ACC112 (cell line): ENCODE data around the gene CADM1.

Experiments
- H2AFZ ChIP-seq: fragments of 200-600 bp; sonication (generic); one replicate; pipeline ENCODE4 v1.6.0; 2017; ENCODE audit warnings: antibody characterized with exemption, low read length; ENCODE audit not compliant: unreplicated experiment
- H3K27ac ChIP-seq: fragments of 200-600 bp; sonication (generic); 2 replicates; pipeline ENCODE4 v1.5.1; 2014; ENCODE audit warnings: low read depth, mild to moderate bottlenecking, antibody characterized with exemption, low read length, moderate library complexity
- H3K27me3 ChIP-seq: fragments of 200-600 bp; sonication (generic); 2 replicates; pipeline ENCODE4 v1.6.1; 2014; ENCODE audit warnings: mild to moderate bottlenecking, antibody characterized with exemption, low read length, moderate library complexity, mixed read lengths; ENCODE audit not compliant: insufficient read depth
- H3K36me3 ChIP-seq: fragments of 200-600 bp; sonication (generic); 2 replicates; pipeline ENCODE4 v1.6.1; 2016; ENCODE audit warnings: mild to moderate bottlenecking, antibody characterized with exemption, low read length, moderate library complexity, mixed read lengths; ENCODE audit not compliant: insufficient read depth
- H3K4me1 ChIP-seq: fragments of 200-600 bp; sonication (generic); one replicate; pipeline ENCODE4 v1.6.1; 2016; ENCODE audit warnings: low read length, mixed read lengths; ENCODE audit not compliant: insufficient read depth, unreplicated experiment, control insufficient read depth
- H3K4me3 ChIP-seq: fragments of 200-600 bp; sonication (generic); 2 replicates; pipeline ENCODE4 v1.5.1; 2014; ENCODE audit warnings: mild to moderate bottlenecking, low read depth, low read length
- H3K79me2 ChIP-seq: fragments of 200-600 bp; sonication (generic); one replicate; pipeline ENCODE4 v1.6.0; 2016; ENCODE audit warnings: low read length; ENCODE audit not compliant: control insufficient read depth, unreplicated experiment, insufficient read depth

CADM1 gene

DNA sequence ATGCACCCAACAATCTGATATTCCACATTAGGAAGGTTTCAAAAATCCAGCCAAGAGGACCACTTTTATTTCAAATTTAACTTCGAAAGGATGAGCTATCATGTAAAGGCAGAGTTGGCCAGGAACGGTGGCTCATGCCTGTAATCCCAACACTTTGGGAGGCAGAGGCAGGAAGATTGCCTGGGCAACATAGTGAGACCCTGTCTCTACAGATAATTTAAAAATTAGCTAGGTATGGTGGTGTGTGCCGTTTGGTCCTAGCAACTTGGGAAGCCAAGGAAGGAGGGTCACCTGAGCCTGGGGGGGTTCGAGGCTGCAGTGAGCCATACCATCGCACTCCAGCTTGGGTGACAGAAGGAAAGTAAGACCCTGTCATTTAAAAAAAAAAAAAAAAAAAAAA is 96.7 kb downstream of the CADM1 start:
- Histone ChIP-seq H3K4me3 (no peak overlapping the region), H3K79me2 (no peaks in the 10 kb centered on the region), H3K27me3 (no peaks in the 10 kb centered on the region), H3K36me3 (no peaks in the 10 kb centered on the region), H3K4me1 (no peaks in the 10 kb centered on the region), H3K27ac (no peak overlapping the region), H2AFZ (no peak overlapping the region)

DNA sequence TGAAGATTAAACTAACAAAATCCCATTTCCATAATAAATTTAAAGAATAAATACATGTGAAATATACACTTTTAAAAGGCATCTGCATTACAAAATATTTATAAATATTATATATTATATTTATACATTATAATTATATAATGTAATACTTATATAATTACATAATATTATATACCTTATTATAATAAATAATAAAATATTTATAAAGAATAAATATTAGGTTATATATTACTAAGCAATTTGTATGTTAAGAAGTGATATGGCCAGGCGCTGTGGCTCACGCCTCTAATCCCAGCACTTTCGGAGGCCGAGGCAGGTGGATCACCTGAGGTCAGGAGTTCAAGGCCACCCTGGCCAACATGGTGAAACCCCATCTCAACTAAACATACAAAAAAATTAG is 97.8 kb downstream of the CADM1 start:
- Histone ChIP-seq H3K79me2 (no peaks in the 10 kb centered on the region), H3K27ac (no peak overlapping the region), H3K27me3 (no peaks in the 10 kb centered on the region), H3K36me3 (no peaks in the 10 kb centered on the region), H2AFZ (no peak overlapping the region), H3K4me3 (no peak overlapping the region), H3K4me1 (no peaks in the 10 kb centered on the region)

DNA sequence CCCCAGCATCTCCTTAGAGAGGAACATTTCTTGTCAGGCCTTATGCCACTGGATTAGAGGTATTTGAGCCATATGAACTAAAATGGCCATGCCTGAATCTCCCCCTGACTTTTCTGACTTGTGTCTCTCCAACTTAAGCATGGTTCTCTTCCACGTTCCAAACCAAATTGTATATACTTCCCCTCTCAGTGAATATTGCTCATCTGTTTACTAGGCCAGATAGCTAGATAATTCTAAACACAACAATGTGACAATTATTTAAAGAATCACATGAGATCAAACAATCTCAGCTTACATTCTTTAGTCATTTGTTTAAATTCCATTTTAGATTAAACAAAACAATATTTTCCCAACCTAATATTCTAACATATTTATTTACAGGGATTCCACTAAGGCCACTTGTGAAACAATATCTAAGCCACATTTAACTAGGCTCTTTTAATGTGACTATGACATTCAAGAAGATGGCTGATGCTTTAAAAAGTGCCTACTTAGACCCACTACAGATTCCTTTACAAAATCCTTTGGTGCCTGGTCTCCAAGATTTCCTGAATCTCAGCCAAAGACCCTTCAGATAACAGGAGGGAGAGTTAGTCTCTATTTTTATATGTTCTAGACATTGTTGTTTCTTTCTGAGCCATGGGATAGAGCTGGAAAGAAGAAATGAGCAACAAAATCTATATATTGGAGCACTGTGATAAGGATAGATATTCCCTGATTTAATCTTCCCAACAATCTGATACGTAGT is 105.7 kb downstream of the CADM1 start:
- H3K27me3 ChIP-seq: no peaks in the 10 kb centered on the region
- H3K4me3 ChIP-seq: no peak overlapping the region
- H3K79me2 ChIP-seq: no peaks in the 10 kb centered on the region
- no peaks in the 10 kb centered on the region for H3K36me3 ChIP-seq
- H2AFZ ChIP-seq: no peak overlapping the region
- H3K27ac ChIP-seq: no peak overlapping the region
- no peaks in the 10 kb centered on the region for H3K4me1 ChIP-seq

DNA sequence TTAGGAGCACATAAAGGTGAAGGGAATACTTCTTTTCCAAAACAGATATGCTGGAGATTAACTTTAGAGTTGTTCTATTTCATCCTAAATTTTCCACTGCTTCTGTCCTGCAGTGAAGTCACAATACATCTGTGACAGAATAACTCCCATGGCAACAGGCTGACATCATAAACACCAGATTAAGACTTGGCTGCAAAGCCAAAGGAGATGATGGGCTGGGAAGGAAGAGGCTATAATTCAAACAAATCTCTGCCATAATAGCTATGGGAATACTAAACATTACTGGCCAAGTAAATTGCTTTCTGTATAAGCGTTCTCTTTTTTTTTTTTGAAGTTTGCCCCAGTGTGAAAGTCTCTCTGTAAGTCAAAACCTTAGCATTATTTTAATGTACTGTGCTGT is 107.7 kb downstream of the CADM1 start:
- Histone ChIP-seq H3K27ac (no peak overlapping the region), H2AFZ (no peak overlapping the region), H3K79me2 (no peaks in the 10 kb centered on the region), H3K27me3 (no peaks in the 10 kb centered on the region), H3K4me3 (no peak overlapping the region), H3K4me1 (no peaks in the 10 kb centered on the region), H3K36me3 (no peaks in the 10 kb centered on the region)

DNA sequence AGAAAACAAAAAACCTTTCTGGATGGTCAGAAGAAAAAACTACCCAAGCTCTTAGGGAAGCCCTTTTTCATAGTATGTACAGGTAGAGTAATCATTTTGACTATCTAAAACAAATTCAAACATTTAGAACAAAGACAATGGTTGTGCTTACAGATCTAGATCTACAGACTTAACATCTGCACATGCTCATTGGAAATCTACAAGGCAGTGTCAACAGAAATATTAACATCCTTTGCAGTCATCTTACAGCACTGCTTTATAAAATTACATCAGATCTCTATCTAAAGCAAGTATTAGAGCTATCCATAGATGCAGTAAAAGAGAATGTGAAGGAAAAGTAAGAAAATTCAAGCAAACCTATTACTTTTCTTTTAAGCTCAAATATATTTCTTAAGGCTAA is 110.3 kb downstream of the CADM1 start:
- H3K4me1 ChIP-seq: no peaks in the 10 kb centered on the region
- no peak overlapping the region for H3K27ac ChIP-seq
- no peaks in the 10 kb centered on the region for H3K27me3 ChIP-seq
- H3K4me3 ChIP-seq: no peak overlapping the region
- no peak overlapping the region for H2AFZ ChIP-seq
- H3K79me2 ChIP-seq: no peaks in the 10 kb centered on the region
- no peaks in the 10 kb centered on the region for H3K36me3 ChIP-seq

DNA sequence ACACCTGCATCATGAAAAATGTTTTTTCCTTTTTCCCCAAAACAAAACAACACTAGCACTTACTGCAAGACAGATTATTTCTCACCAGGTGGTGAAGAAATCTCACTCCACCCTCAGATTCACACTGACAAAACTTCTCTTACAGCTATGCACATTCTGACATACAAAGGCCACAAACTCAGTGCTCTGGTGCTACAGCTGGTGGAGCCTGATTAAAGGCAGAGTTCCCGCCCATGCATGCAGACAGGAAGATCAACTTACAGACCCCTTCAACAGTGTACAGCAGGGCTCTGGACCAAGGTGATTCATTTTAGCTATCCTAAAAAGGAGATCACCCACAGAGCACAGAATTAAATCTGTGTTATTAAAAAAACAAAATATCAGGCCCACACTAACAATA is 112.6 kb downstream of the CADM1 start:
- Histone ChIP-seq H3K27ac (no peak overlapping the region), H3K79me2 (no peaks in the 10 kb centered on the region), H2AFZ (no peak overlapping the region), H3K4me1 (no peaks in the 10 kb centered on the region), H3K4me3 (no peak overlapping the region), H3K36me3 (no peaks in the 10 kb centered on the region), H3K27me3 (no peaks in the 10 kb centered on the region)

DNA sequence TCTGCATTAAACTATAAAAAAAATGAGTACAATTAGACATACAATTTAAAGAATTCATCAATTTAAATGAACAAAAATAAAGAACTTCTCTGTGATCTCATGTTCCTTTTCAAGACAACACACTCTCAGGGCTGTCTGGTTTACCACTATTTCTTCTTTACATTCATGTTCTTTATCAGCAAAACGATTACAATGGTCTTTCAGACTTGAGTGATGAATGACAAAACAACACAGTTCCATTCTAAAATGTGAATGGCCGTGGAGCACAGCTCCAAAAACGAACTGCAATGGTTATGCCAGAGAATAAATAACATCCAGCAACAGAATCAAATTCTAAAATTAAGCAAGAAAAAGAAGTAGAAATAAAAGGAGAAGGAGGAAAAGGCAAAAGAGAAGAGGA is 113.1 kb downstream of the CADM1 start:
- Histone ChIP-seq H3K4me1 (no peaks in the 10 kb centered on the region), H2AFZ (no peak overlapping the region), H3K4me3 (no peak overlapping the region), H3K27ac (no peak overlapping the region), H3K79me2 (no peaks in the 10 kb centered on the region), H3K27me3 (no peaks in the 10 kb centered on the region), H3K36me3 (no peaks in the 10 kb centered on the region)

DNA sequence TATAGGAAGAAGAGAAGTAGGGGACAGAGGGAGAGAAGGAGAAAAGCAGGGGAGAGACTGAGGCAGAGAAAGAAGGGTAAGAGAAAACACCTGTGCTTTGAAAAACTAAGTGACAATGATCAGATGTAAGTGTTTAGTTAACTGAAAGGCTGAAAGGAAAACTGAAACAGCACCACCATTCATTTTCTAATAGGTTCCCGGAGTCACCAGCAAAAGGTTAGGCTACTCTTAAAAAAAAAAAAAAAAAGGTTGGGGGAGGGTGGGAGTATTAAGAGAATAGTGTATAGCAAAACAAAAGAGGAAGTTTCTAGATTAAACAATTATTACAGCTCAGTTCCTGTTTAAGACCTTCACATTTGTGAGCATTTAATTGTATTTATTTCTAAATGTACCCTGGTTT is 113.8 kb downstream of the CADM1 start:
- no peaks in the 10 kb centered on the region for H3K36me3 ChIP-seq
- H3K4me3 ChIP-seq: no peak overlapping the region
- no peak overlapping the region for H3K27ac ChIP-seq
- H3K27me3 ChIP-seq: no peaks in the 10 kb centered on the region
- H3K4me1 ChIP-seq: no peaks in the 10 kb centered on the region
- H2AFZ ChIP-seq: no peak overlapping the region
- H3K79me2 ChIP-seq: no peaks in the 10 kb centered on the region

DNA sequence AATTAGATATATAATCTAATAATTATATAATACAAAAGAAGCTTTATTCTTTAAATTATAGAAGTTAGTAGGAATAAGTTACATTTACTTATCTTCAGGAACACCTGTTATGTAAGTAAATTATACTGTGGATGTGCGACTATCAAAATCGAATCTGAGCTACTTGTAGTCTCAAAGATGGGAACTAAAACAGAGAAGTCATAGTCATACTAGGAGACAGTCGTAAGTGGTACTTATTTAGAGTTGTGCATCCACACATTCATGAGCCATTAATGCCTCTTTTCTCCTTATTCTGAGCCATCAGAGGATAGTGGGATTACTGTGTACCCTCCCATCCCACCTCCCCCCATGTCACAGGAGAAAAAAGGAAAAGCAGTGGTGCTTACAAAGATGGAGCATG is 114.4 kb downstream of the CADM1 start:
- no peaks in the 10 kb centered on the region for H3K36me3 ChIP-seq
- H3K27me3 ChIP-seq: no peaks in the 10 kb centered on the region
- no peaks in the 10 kb centered on the region for H3K79me2 ChIP-seq
- no peak overlapping the region for H3K27ac ChIP-seq
- H3K4me3 ChIP-seq: no peak overlapping the region
- H3K4me1 ChIP-seq: no peaks in the 10 kb centered on the region
- H2AFZ ChIP-seq: no peak overlapping the region

DNA sequence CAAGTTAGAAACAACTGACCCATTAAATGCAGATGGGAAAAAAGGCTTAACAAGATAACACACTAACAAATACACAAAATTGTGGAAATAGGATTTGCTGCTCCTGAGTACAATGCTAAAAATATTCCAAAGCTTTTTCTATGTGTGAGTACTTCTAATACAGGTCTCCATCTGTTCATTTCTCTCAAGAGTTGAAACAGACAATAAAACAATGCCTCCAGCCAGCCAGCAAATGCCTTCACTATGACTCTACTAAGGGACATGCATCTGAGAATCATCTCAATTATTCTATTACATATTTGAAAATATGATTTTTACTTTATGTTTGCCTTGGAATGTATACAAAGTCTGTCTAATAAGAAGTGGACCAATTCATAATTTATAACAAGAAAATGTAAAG is 119.0 kb downstream of the CADM1 start:
- Histone ChIP-seq H3K4me3 (no peak overlapping the region), H3K4me1 (no peaks in the 10 kb centered on the region), H2AFZ (no peak overlapping the region), H3K36me3 (no peaks in the 10 kb centered on the region), H3K79me2 (no peaks in the 10 kb centered on the region), H3K27ac (no peak overlapping the region), H3K27me3 (no peaks in the 10 kb centered on the region)

DNA sequence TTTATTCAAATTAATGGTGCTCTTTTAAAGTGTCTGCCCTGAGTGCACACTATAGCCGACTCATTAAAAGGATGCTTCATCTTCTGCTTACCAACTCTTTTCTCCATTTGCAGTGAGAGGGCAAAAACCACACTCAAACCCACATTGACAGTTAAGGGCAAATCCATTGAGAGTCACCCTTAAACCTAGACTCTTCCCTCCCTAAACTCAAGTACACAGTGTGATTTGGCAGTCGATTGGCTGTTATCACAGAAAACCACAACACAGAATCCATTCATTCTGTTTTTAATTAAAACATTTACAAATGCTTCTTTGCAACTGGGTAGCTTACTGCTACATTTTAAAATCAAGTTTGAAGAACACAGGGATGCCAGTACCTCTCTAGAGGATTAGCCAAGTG is 120.0 kb downstream of the CADM1 start:
- Histone ChIP-seq H3K36me3 (no peaks in the 10 kb centered on the region), H3K4me3 (no peak overlapping the region), H3K4me1 (no peaks in the 10 kb centered on the region), H3K27me3 (no peaks in the 10 kb centered on the region), H3K79me2 (no peaks in the 10 kb centered on the region), H2AFZ (no peak overlapping the region), H3K27ac (no peak overlapping the region)
